ENCODE data around the gene PDE4B. TPM values are rescaled to one million over a fixed set of nuclear protein-coding genes. Genes with fewer than 3 reads are reported as not detected.
A peak's percentile ranks its signal among the peaks of the same experiment; 100 is the strongest.

The PDE4B gene
- total and polyA plus RNA-seq, 7 experiments from 2014 or later = 43.5 to 99.2 (median 46.7) TPM

- H3K4me1 Mint-ChIP-seq = peaks cover 12 to 47% (median 32%) of the 10 kb centered on the region in 7 donors
- H3K27ac ChIP-seq (ENCODE audit: low read depth, low read length) = no peak overlapping the region
- POLR2A ChIA-PET = interaction anchor here (0.7 to 6.4 kb wide), 3 partner anchors 10 to 38 kb away, joined by 3 to 32 read pairs (median 3); no protein-coding TSS in a partner anchor
- H3K27ac Mint-ChIP-seq = no peak overlapping the region
- intact Hi-C loops (cut with micrococcal nuclease) = no loop called here
- ATAC-seq (no peak), DNase-seq (no peak)
- CTCF ChIA-PET = interaction anchor here (0.6 kb wide), 1 partner anchor 13 kb away, joined by 3 read pairs; no protein-coding TSS in a partner anchor
- H3K36me3 ChIP-seq (ENCODE audit: control insufficient read depth in 2 of 3, insufficient read depth in 3 of 3, low read length in 3 of 3) = no peaks in the 10 kb centered on the region
- peaks cover 0 to 3% (median 0%) of the 10 kb centered on the region in 5 donors for H3K27me3 Mint-ChIP-seq
- no peaks in the 10 kb centered on the region for H3K9me3 ChIP-seq (ENCODE audit: control insufficient read depth in 2 of 3, low read length in 3 of 3)
- H3K4me3 ChIP-seq (ENCODE audit: low read length) = no peak overlapping the region
- H3K4me1 ChIP-seq (ENCODE audit: control insufficient read depth in 2 of 2, insufficient read depth in 2 of 2, low read length in 2 of 2) = peaks cover 24 to 29% of the 10 kb centered on the region in 2 donors
- no peaks in the 10 kb centered on the region for H3K9me3 Mint-ChIP-seq
- no peaks in the 10 kb centered on the region for H3K27me3 ChIP-seq (ENCODE audit: control insufficient read depth in 2 of 2, insufficient read depth in 2 of 2, low read length in 2 of 2)
- no peak overlapping the region for H3K4me3 Mint-ChIP-seq
- peaks cover 0 to 5% (median 0%) of the 10 kb centered on the region in 5 donors for H3K36me3 Mint-ChIP-seq
Observed at GRCh38 chr1:66298464-66298863, 505.8 kb downstream of the PDE4B start.

GRCh38 chr1:66300280-66300971 lies 507.7 kb downstream of the PDE4B start:
- H3K4me3 Mint-ChIP-seq = peak overlapping the region in 8 of 10 donors; percentile 39 to 92 (median 83)
- no peak for ATAC-seq
- no peaks in the 10 kb centered on the region for H3K27me3 ChIP-seq (ENCODE audit: control insufficient read depth in 2 of 2, insufficient read depth in 2 of 2, low read length in 2 of 2)

GRCh38 chr1:66300972-66301451 lies 508.3 kb downstream of the PDE4B start:
- Mint-ChIP-seq H3K9me3 (no peaks in the 10 kb centered on the region), H3K27ac (peak overlapping the region; percentile 82 to 98 (median 91)), H3K36me3 (peaks cover 0 to 6% (median 0%) of the 10 kb centered on the region in 5 donors), H3K4me1 (peaks cover 12 to 46% (median 30%) of the 10 kb centered on the region in 7 donors), H3K27me3 (peaks cover 0 to 3% (median 0%) of the 10 kb centered on the region in 5 donors), H3K4me3 (peak overlapping the region; percentile 68 to 92 (median 85))
- POLR2A ChIA-PET = interaction anchor here (0.6 to 6.4 kb wide), 15 partner anchors 11 to 62 kb away, joined by 3 to 32 read pairs (median 4); no protein-coding TSS in a partner anchor
- H3K27me3 ChIP-seq (ENCODE audit: control insufficient read depth in 2 of 2, insufficient read depth in 2 of 2, low read length in 2 of 2) = no peaks in the 10 kb centered on the region
- no peaks in the 10 kb centered on the region for H3K36me3 ChIP-seq (ENCODE audit: control insufficient read depth in 2 of 3, insufficient read depth in 3 of 3, low read length in 3 of 3)
- DNase-seq = peak in 7 of 9 donors; percentile 32 to 62 (median 45)
- CTCF ChIA-PET = interaction anchor here (1.0 to 2.9 kb wide), 3 partner anchors 18 to 144 kb away, joined by 3 to 8 read pairs (median 6); no protein-coding TSS in a partner anchor
- intact Hi-C loops (cut with micrococcal nuclease) = loop anchor here (1.0 to 2.0 kb wide), 8 partner anchors 10 to 144 kb away; no protein-coding TSS in a partner anchor
- peaks cover 24 to 29% of the 10 kb centered on the region in 2 donors for H3K4me1 ChIP-seq (ENCODE audit: control insufficient read depth in 2 of 2, insufficient read depth in 2 of 2, low read length in 2 of 2)
- H3K9me3 ChIP-seq (ENCODE audit: control insufficient read depth in 2 of 3, low read length in 3 of 3) = no peaks in the 10 kb centered on the region
- peak overlapping the region; percentile 12 for H3K4me3 ChIP-seq (ENCODE audit: low read length)
- peak; percentile 80 for ATAC-seq
- peak overlapping the region; percentile 5 for H3K27ac ChIP-seq (ENCODE audit: low read depth, low read length)

More at GRCh38 chr1:66300280-66300971, 507.7 kb downstream of the PDE4B start:
- no peaks in the 10 kb centered on the region for H3K9me3 ChIP-seq (ENCODE audit: control insufficient read depth in 2 of 3, low read length in 3 of 3)
- Mint-ChIP-seq H3K4me1 (peaks cover 12 to 46% (median 30%) of the 10 kb centered on the region in 7 donors), H3K36me3 (peaks cover 0 to 6% (median 0%) of the 10 kb centered on the region in 5 donors), H3K27me3 (peaks cover 0 to 3% (median 0%) of the 10 kb centered on the region in 5 donors), H3K9me3 (no peaks in the 10 kb centered on the region), H3K27ac (peak overlapping the region; percentile 82 to 98 (median 91))
- DNase-seq = no peak
- peak overlapping the region; percentile 5 for H3K27ac ChIP-seq (ENCODE audit: low read depth, low read length)
- H3K4me3 ChIP-seq (ENCODE audit: low read length) = peak overlapping the region; percentile 12
- no peaks in the 10 kb centered on the region for H3K36me3 ChIP-seq (ENCODE audit: control insufficient read depth in 2 of 3, insufficient read depth in 3 of 3, low read length in 3 of 3)
- peaks cover 24 to 29% of the 10 kb centered on the region in 2 donors for H3K4me1 ChIP-seq (ENCODE audit: control insufficient read depth in 2 of 2, insufficient read depth in 2 of 2, low read length in 2 of 2)
- POLR2A ChIA-PET = interaction anchor here (0.6 to 6.4 kb wide), 9 partner anchors 10 to 45 kb away, joined by 3 to 32 read pairs (median 7); no protein-coding TSS in a partner anchor
- intact Hi-C loops (cut with micrococcal nuclease) = loop anchor here in 1 of 2 donors (2.0 kb wide), 1 partner anchor 48 kb away; no protein-coding TSS in a partner anchor
- CTCF ChIA-PET = interaction anchor here (0.9 to 2.9 kb wide), 3 partner anchors 10 to 145 kb away, joined by 4 to 8 read pairs (median 6); no protein-coding TSS in a partner anchor

- Mint-ChIP-seq H3K27ac (peak overlapping the region in 8 of 9 donors; percentile 9 to 44 (median 26)), H3K4me3 (peak overlapping the region in 5 of 10 donors; percentile 9 to 54 (median 41)), H3K9me3 (no peaks in the 10 kb centered on the region), H3K36me3 (peaks cover 0 to 6% (median 0%) of the 10 kb centered on the region in 5 donors), H3K4me1 (peaks cover 12 to 46% (median 30%) of the 10 kb centered on the region in 7 donors), H3K27me3 (peaks cover 0 to under 1% (median 0%) of the 10 kb centered on the region in 5 donors)
- intact Hi-C loops (cut with micrococcal nuclease) = no loop called here
- Histone ChIP-seq H3K9me3 (ENCODE audit: control insufficient read depth in 2 of 3, low read length in 3 of 3) (no peaks in the 10 kb centered on the region), H3K4me1 (ENCODE audit: control insufficient read depth in 2 of 2, insufficient read depth in 2 of 2, low read length in 2 of 2) (peaks cover 24 to 29% of the 10 kb centered on the region in 2 donors), H3K4me3 (ENCODE audit: low read length) (no peak overlapping the region), H3K36me3 (ENCODE audit: control insufficient read depth in 2 of 3, insufficient read depth in 3 of 3, low read length in 3 of 3) (no peaks in the 10 kb centered on the region), H3K27me3 (ENCODE audit: control insufficient read depth in 2 of 2, insufficient read depth in 2 of 2, low read length in 2 of 2) (no peaks in the 10 kb centered on the region), H3K27ac (ENCODE audit: low read depth, low read length) (no peak overlapping the region)
- ATAC-seq (no peak), DNase-seq (no peak)
- POLR2A ChIA-PET = interaction anchor here (0.6 to 6.4 kb wide), 13 partner anchors 9 to 1383 kb away, joined by 3 to 32 read pairs (median 3); partner anchors contain the start of gene GADD45A
- CTCF ChIA-PET = interaction anchor here (0.5 to 2.9 kb wide), 2 partner anchors 20 to 54 kb away, joined by 3 to 6 read pairs; no protein-coding TSS in a partner anchor
Observed at GRCh38 chr1:66302184-66302742, 509.6 kb downstream of the PDE4B start.

- H3K4me1 ChIP-seq (ENCODE audit: control insufficient read depth in 2 of 2, insufficient read depth in 2 of 2, low read length in 2 of 2) = peaks cover 24 to 29% of the 10 kb centered on the region in 2 donors
- no peaks in the 10 kb centered on the region for H3K36me3 ChIP-seq (ENCODE audit: control insufficient read depth in 2 of 3, insufficient read depth in 3 of 3, low read length in 3 of 3)
- peak overlapping the region in 6 of 10 donors; percentile 9 to 54 (median 42) for H3K4me3 Mint-ChIP-seq
- intact Hi-C loops (cut with micrococcal nuclease) = no loop called here
- ChIA-PET CTCF (interaction anchor here (0.5 kb wide), 1 partner anchor 53 kb away, joined by 3 read pairs; no protein-coding TSS in a partner anchor), POLR2A (interaction anchor here (0.6 to 6.4 kb wide), 8 partner anchors 9 to 1382 kb away, joined by 3 to 32 read pairs (median 4); partner anchors contain the start of gene GADD45A)
- ATAC-seq (peak; percentile 63), DNase-seq (peak in 3 of 9 donors; percentile 12 to 14 (median 13))
- H3K27me3 Mint-ChIP-seq = no peaks in the 10 kb centered on the region
- H3K27ac ChIP-seq (ENCODE audit: low read depth, low read length) = no peak overlapping the region
- peak overlapping the region in 7 of 9 donors; percentile 9 to 39 (median 23) for H3K27ac Mint-ChIP-seq
- no peaks in the 10 kb centered on the region for H3K9me3 ChIP-seq (ENCODE audit: control insufficient read depth in 2 of 3, low read length in 3 of 3)
- no peaks in the 10 kb centered on the region for H3K27me3 ChIP-seq (ENCODE audit: control insufficient read depth in 2 of 2, insufficient read depth in 2 of 2, low read length in 2 of 2)
- no peaks in the 10 kb centered on the region for H3K9me3 Mint-ChIP-seq
- H3K4me3 ChIP-seq (ENCODE audit: low read length) = no peak overlapping the region
- H3K36me3 Mint-ChIP-seq = peaks cover 0 to 6% (median 0%) of the 10 kb centered on the region in 5 donors
- H3K4me1 Mint-ChIP-seq = peaks cover 12 to 46% (median 30%) of the 10 kb centered on the region in 7 donors
Observed at GRCh38 chr1:66302815-66303214, 510.1 kb downstream of the PDE4B start.

DNA sequence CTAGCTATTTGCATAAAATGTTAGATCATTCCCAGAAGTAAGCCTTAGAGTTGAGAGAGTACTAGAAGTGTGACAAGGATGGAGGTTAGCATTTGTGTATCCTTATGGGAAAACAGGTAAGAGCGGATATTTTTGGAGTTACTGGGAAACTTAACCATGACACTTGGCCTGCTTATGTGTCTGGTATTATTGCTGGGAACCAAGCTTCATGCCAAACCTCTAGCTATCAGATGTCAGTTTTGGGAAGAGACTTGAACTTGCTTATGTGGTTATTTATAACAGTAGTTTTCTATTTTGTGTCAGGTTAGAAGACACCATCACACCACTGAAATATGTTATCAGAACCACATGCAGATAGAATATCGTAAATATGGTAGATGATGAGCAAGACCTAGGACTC lies 511.0 kb downstream of the PDE4B start:
- Histone ChIP-seq H3K9me3 (ENCODE audit: control insufficient read depth in 2 of 3, low read length in 3 of 3) (no peaks in the 10 kb centered on the region), H3K4me3 (ENCODE audit: low read length) (no peak overlapping the region), H3K27ac (ENCODE audit: low read depth, low read length) (no peak overlapping the region), H3K27me3 (ENCODE audit: control insufficient read depth in 2 of 2, insufficient read depth in 2 of 2, low read length in 2 of 2) (no peaks in the 10 kb centered on the region), H3K36me3 (ENCODE audit: control insufficient read depth in 2 of 3, insufficient read depth in 3 of 3, low read length in 3 of 3) (no peaks in the 10 kb centered on the region), H3K4me1 (ENCODE audit: control insufficient read depth in 2 of 2, insufficient read depth in 2 of 2, low read length in 2 of 2) (peaks cover 24 to 29% of the 10 kb centered on the region in 2 donors)
- no peaks in the 10 kb centered on the region for H3K9me3 Mint-ChIP-seq
- DNase-seq (no peak), ATAC-seq (no peak)
- H3K27me3 Mint-ChIP-seq = no peaks in the 10 kb centered on the region
- H3K4me3 Mint-ChIP-seq = no peak overlapping the region
- POLR2A ChIA-PET = interaction anchor here (0.8 to 6.4 kb wide), 5 partner anchors 10 to 28 kb away, joined by 3 to 32 read pairs (median 4); no protein-coding TSS in a partner anchor
- CTCF ChIA-PET = interaction anchor here (1.5 kb wide), 1 partner anchor 31 kb away, joined by 7 read pairs; no protein-coding TSS in a partner anchor
- peaks cover 12 to 40% (median 30%) of the 10 kb centered on the region in 7 donors for H3K4me1 Mint-ChIP-seq
- H3K36me3 Mint-ChIP-seq = peaks cover 0 to 5% (median 0%) of the 10 kb centered on the region in 5 donors
- H3K27ac Mint-ChIP-seq = peak overlapping the region in 1 of 9 donors; percentile 16
- intact Hi-C loops (cut with micrococcal nuclease) = no loop called here
